Left kidney (tissue), 2 donors: ENCODE measurements around the gene STIM1. TPM values are rescaled to one million over a fixed set of nuclear protein-coding genes. Genes with fewer than 3 reads are reported as not detected.
A peak's percentile ranks its signal among the peaks of the same experiment; 100 is the strongest.

Experiments
- DNase-seq: peaks from one replicate; pipeline ENCODE4 v3.0.0-alpha.2; 2013
- polyA plus RNA-seq: library from polyadenylated mRNA; unstranded; fragments of 120-200 nt; gene quantifications from one replicate; pipeline ENCODE4 v1.2.1, GENCODE V29; 2013; ENCODE audit not compliant: insufficient read length

Gene STIM1
- polyA plus RNA-seq, 1 donor = 37.1 TPM

- DNase-seq = no peak
These were observed 27.9 kb upstream of the STIM1 start for GRCh38 chr11:3827434-3828186.

GRCh38 chr11:3830088-3830487 is 25.4 kb upstream of the STIM1 start:
- DNase-seq = no peak

- DNase-seq = no peak
These were observed 24.7 kb upstream of the STIM1 start for GRCh38 chr11:3830730-3831129.

GRCh38 chr11:3831378-3832239 is 23.9 kb upstream of the STIM1 start:
- DNase-seq = no peak

GRCh38 chr11:3832816-3833215 is 22.6 kb upstream of the STIM1 start:
- no peak for DNase-seq

GRCh38 chr11:3833449-3833848 is 22.0 kb upstream of the STIM1 start:
- no peak for DNase-seq

GRCh38 chr11:3834349-3834663 is 21.2 kb upstream of the STIM1 start:
- no peak for DNase-seq

GRCh38 chr11:3834664-3835461 is 20.6 kb upstream of the STIM1 start:
- no peak for DNase-seq

GRCh38 chr11:3835751-3836150 is 19.7 kb upstream of the STIM1 start:
- DNase-seq = no peak

- DNase-seq = no peak
These were observed 18.6 kb upstream of the STIM1 start for GRCh38 chr11:3836903-3837302.

- DNase-seq = no peak
These were observed 17.7 kb upstream of the STIM1 start for GRCh38 chr11:3837793-3838192.

GRCh38 chr11:3838504-3838903 is 17.0 kb upstream of the STIM1 start:
- no peak for DNase-seq

- no peak for DNase-seq
These were observed 15.2 kb upstream of the STIM1 start for GRCh38 chr11:3840004-3840869.

- DNase-seq = peak; percentile 76
These were observed 14.5 kb upstream of the STIM1 start, which contains the start of gene RHOG for GRCh38 chr11:3840870-3841425. RHOG (minus strand) TSS chr11:3840959; CDS start chr11:3828138, 12,821 bp downstream.

GRCh38 chr11:3841426-3842350 is 13.8 kb upstream of the STIM1 start:
- peak; percentile 85 for DNase-seq

GRCh38 chr11:3843326-3843725 is 12.1 kb upstream of the STIM1 start:
- DNase-seq = no peak

- no peak for DNase-seq
These were observed 10.2 kb upstream of the STIM1 start for GRCh38 chr11:3845246-3845645.

- DNase-seq = no peak
These were observed 9.8 kb upstream of the STIM1 start for GRCh38 chr11:3845670-3846069.

GRCh38 chr11:3849297-3849874 is 6.1 kb upstream of the STIM1 start:
- no peak for DNase-seq

GRCh38 chr11:3853545-3853842 is 2.0 kb upstream of the STIM1 start:
- DNase-seq = no peak
